ENCODE results near the gene DGLUCY. TPM values are rescaled to one million over a fixed set of nuclear protein-coding genes. Genes with fewer than 3 reads are reported as not detected.

Gene DGLUCY
- total and polyA plus RNA-seq, 2 of the 8 experiments (the other 6 are each of a cell fraction or from before 2014, with no cell fraction given): 24.9 to 31.8 TPM

- Histone ChIP-seq H3K79me2 (ENCODE audit: control insufficient read depth in 1 of 2, insufficient read depth in 2 of 2, low read length in 2 of 2) (no peaks in the 10 kb centered on the region), H3K27me3 (replicated peaks in 1 of 4; ENCODE audit: control insufficient read depth in 3 of 4, extremely low read depth in 1 of 4, insufficient read depth in 3 of 4, low read length in 3 of 4) (no peaks in the 10 kb centered on the region), H2AFZ (ENCODE audit: low read length) (no peak overlapping the region), H3K18ac (ENCODE audit: extremely low read depth, low read length) (no peak overlapping the region), H2BK20ac (ENCODE audit: low read length) (no peak overlapping the region), H4K91ac (replicated peaks; ENCODE audit: insufficient read length, low read length) (no peak overlapping the region), H3K23me2 (ENCODE audit: low read depth, low read length) (no peaks in the 10 kb centered on the region), H3K4me3 (ENCODE audit: extremely low read depth in 1 of 4, insufficient read depth in 2 of 4, low read depth in 3 of 4, low read length in 4 of 4) (no peak overlapping the region), H2AK5ac (ENCODE audit: low read depth, low read length) (no peak overlapping the region), H4K20me1 (replicated peaks in 1 of 2; ENCODE audit: control insufficient read depth in 1 of 2, insufficient read depth in 2 of 2, low read length in 2 of 2) (no peaks in the 10 kb centered on the region), H3K9ac (replicated peaks in 1 of 4; ENCODE audit: extremely low read depth in 1 of 4, low read depth in 3 of 4, low read length in 3 of 4) (no peak overlapping the region), H2BK120ac (replicated peaks; ENCODE audit: low read depth, low read length) (no peak overlapping the region), H3K36me3 (ENCODE audit: control insufficient read depth in 2 of 4, insufficient read depth in 4 of 4, low read length in 3 of 4) (peaks cover 0 to 13% (median 0%) of the 10 kb centered on the region in 4 experiments; a peak in 3 of 8 replicates), H2BK15ac (ENCODE audit: low read length) (no peak overlapping the region), H3K56ac (replicated peaks; ENCODE audit: insufficient read length, low read depth, low read length) (no peak overlapping the region), H2BK5ac (ENCODE audit: low read depth, low read length) (no peak overlapping the region), H3K79me1 (ENCODE audit: low read depth, low read length) (no peaks in the 10 kb centered on the region), H3K23ac (ENCODE audit: insufficient read length) (no peak overlapping the region), H3K4ac (replicated peaks; ENCODE audit: insufficient read length, low read depth, low read length) (no peak overlapping the region), H4K8ac (ENCODE audit: extremely low read depth, insufficient read depth, low read length) (no peak overlapping the region), H3K27ac (ENCODE audit: low read depth, low read length) (no peak overlapping the region), H2BK12ac (ENCODE audit: low read depth, low read length) (no peak overlapping the region), H4K5ac (ENCODE audit: insufficient read length, low read depth, low read length) (no peak overlapping the region), H3K4me2 (ENCODE audit: insufficient read depth in 1 of 2, low read depth in 2 of 2, low read length in 2 of 2) (no peak overlapping the region), H3K4me1 (replicated peaks in 1 of 4; ENCODE audit: control insufficient read depth in 3 of 4, insufficient read depth in 4 of 4, low read length in 3 of 4) (no peaks in the 10 kb centered on the region), H3K14ac (ENCODE audit: insufficient read length) (no peak overlapping the region), H3K9me3 (ENCODE audit: insufficient read depth in 2 of 2, low read depth in 1 of 2, low read length in 1 of 2) (no peaks in the 10 kb centered on the region)
- no peak for FAIRE-seq
- CTCF ChIA-PET (ENCODE audit: partially characterized antibody): interaction anchor here (0.9 to 1.0 kb wide), 2 partner anchors 38 to 107 kb away, joined by 3 to 4 read pairs; no protein-coding TSS in a partner anchor
- POLR2A ChIA-PET (ENCODE audit: partially characterized antibody): no interaction called here
- WGBS, 2 experiments (ENCODE audit: extremely low coverage in 1 of 2, insufficient coverage in 1 of 2, insufficient read length in 1 of 2, insufficient replicate concordance in 2 of 2, low coverage in 1 of 2, low lambda C conversion rate in 2 of 2, missing lambda C conversion rate in 1 of 2): 96% methylated on average over 2 of the region's 2 CpGs; no CpG with 5 or more reads in 1 of the 2 experiments
- no peak for DNase-seq (ENCODE audit: low read depth in 1 of 2, low spot score in 2 of 2)
- no peak for TF ChIP-seq HDAC6 (IDR thresholded peaks at IDR 0.05; ENCODE audit: low read depth, low read length)
- no peak for TF ChIP-seq KDM5A (IDR thresholded peaks at IDR 0.05; ENCODE audit: low read length)
- TF ChIP-seq SUZ12 (IDR thresholded peaks at IDR 0.05; ENCODE audit: low read length): no peak
- no peak for TF ChIP-seq GABPA (IDR thresholded peaks at IDR 0.05; ENCODE audit: borderline replicate concordance, insufficient read depth, low read length)
- TF ChIP-seq E2F6 (IDR thresholded peaks at IDR 0.05): no peak
- TF ChIP-seq ZNF274 (IDR thresholded peaks at IDR 0.05; ENCODE audit: borderline replicate concordance, extremely low read depth, low read length): no peak
Observed at GRCh38 chr14:91180611-91181010, 66.7 kb downstream of the DGLUCY start.
